G401.6 (cell line): ENCODE data around the gene KRT20.
"Not testable (repeated sequence)": the region's sequence is repeated elsewhere in the genome, so short reads cannot be mapped to it uniquely, and the experiment has no call there.

Experiments
- FAIRE-seq: peaks from 2 replicates; lab custom pipeline; 2012; peaks lifted over from hg19 to GRCh38; lab: Jason Lieb, UNC

Gene KRT20

DNA sequence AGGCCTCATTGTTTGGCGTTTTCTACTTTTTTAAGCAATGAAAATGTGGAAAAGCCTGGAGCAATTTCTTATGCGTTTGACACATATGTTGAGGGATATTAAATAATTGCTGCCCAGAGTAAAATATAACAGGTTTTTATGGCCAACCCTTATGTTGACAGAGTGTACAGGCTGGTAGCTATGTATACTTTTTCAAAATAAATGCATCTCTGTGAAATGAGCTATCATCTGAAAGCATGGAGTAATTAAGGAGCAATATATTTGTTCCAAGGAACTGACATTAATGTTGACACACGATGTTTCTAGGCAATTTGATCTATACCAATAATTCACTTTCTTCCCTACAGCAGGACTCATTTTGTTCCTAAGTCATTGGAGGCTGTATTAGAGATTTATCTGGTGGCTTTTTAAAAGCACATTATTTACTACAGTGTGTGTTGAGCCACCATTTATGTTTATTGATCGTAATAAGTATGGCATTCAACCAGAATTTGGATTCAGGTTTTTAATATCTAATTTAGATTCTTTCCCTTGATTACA lies 11.9 kb upstream of the KRT20 start:
- no peak for FAIRE-seq

GRCh38 chr17:40895106-40895730 lies 10.2 kb upstream of the KRT20 start:
- no peak for FAIRE-seq

GRCh38 chr17:40888196-40888720 lies 3.2 kb upstream of the KRT20 start:
- no peak for FAIRE-seq

DNA sequence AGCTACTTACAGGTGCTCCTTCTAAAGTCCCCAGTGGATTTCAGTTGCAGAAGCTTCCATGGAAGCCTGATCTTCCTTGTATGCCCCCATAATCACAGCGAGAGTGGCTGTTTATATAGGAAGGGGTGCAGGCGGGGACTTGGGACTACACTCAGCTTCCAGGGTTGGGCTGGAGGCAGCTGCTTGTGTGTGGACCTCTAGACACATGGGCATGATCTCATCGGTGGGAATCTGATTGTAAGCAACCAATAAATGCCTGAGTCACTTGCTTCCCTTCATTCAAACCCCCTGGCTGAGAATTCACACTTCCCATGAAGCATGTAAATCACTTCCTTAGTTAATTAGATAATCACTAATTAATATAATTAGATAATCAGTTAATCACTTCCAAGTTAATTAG lies 1.0 kb upstream of the KRT20 start:
- no peak for FAIRE-seq

GRCh38 chr17:40883626-40884334 lies 1.3 kb downstream of the KRT20 start:
- no peak for FAIRE-seq

- no peak for FAIRE-seq
Observed at GRCh38 chr17:40883031-40883430, 2.0 kb downstream of the KRT20 start.

DNA sequence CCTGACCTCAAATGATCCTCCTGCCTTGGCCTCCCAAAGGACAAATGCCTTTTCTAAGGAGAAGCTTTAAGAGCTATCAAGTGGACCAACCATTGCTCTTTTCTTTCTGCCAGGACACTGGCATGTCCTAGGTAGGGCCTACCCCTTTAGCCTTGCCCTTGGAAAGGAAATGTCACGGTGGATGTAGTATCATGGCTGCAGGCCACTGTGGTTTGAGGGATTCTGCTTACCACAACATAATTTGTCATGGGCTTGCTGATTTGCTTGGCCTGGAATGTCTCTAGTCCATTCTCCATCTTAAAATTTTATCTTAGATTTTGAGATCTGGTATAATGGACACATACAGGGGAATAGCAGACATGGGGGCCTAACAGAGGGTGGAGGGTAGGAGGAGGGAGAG lies 6.0 kb downstream of the KRT20 start:
- no peak for FAIRE-seq

DNA sequence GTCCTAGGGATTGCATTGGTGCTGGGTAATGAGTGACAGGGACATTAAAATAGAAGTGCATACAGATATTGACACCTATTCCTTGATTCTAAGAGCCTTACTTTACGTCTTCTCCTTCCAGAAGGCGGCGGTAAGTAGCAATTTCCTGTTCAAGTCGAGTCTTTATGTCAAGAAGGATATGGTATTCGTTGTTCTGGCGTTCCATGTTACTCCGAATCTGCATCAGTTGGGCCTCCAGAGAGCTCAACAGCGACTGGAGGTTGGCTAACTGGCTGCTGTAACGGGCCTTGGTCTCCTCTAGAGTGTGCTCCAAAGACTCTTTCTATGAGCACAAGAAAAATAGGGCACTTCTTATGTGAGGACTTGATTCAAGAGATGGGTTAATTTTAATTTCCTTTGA lies 7.0 kb downstream of the KRT20 start:
- FAIRE-seq: no peak

- no peak for FAIRE-seq
Observed at GRCh38 chr17:40873801-40874200, 11.2 kb downstream of the KRT20 start.

DNA sequence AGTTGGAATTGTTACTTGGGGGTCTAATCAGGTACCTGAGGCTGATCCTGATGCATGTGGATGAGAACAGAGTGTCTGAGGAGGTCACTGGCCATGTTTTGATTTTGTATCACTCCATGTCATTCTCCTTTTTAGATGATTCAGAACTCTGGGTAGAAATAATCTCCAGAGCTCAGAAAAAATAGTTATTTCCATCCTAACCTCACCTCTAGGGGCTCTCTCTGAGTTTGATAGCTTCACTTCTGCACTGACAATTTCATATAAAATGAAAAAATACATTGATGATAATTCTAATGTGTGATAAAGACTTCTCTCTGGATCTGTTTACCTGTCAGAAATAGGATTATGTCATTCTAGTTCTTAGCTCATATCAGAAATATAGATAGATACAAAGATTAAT lies 11.8 kb downstream of the KRT20 start:
- no peak for FAIRE-seq

DNA sequence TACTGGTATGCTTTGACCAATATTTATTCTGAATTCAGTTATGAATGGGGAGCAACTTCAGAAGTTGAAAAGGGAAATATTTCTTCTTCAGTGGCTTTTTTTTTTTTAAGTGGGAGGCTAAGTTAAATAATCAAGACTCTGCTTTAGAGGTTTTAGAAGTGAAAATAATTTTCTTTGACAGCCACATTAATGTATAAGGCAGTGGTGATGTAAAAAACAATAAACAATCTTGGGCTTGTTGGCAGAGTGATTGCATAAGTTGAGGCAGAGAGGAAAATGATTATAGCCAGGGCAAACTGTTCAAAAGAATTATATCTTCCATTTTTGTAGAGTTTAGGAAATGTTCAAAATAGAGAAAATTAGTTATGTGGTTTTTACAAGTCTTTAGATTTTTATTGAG lies 12.6 kb downstream of the KRT20 start:
- no peak for FAIRE-seq

- FAIRE-seq: no peak
Observed at GRCh38 chr17:40871316-40871715, 13.7 kb downstream of the KRT20 start.

GRCh38 chr17:40870136-40870535 lies 14.9 kb downstream of the KRT20 start:
- no peak for FAIRE-seq

GRCh38 chr17:40866838-40867237 lies 18.2 kb downstream of the KRT20 start, which contains the start of gene KRT12:
TSS of gene KRT12 (minus strand) at chr17:40867223. CDS start at chr17:40867186, 37 bp downstream.
- FAIRE-seq: no peak

- no peak for FAIRE-seq
Observed at GRCh38 chr17:40864661-40865390, 20.2 kb downstream of the KRT20 start.

- FAIRE-seq: no peak
Observed at GRCh38 chr17:40862985-40863733, 21.9 kb downstream of the KRT20 start.

- no peak for FAIRE-seq
Observed at GRCh38 chr17:40859536-40859935, 25.5 kb downstream of the KRT20 start.

GRCh38 chr17:40858667-40859066 lies 26.4 kb downstream of the KRT20 start:
- not testable (repeated sequence) for FAIRE-seq

DNA sequence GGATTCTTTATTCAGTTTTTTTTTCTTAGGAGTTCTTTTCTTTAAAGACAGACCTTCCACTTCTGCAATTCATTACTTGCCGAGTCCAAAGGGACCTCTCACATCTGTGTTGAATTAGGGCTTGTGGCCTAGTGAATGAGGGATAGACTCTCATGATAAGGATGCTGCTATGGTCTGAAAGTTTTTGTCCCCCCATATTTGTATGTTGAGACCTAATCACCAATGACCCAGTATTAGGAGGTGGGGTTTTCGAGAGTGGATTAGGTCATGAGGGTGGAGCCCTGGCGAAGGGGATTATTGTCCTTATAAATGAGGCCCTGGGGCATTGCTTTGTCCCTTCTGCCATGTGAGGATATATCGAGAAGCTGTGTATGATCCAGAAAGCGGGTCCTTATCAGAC lies 27.5 kb downstream of the KRT20 start:
- FAIRE-seq: no peak

- FAIRE-seq: no peak
Observed at GRCh38 chr17:40854175-40854814, 30.7 kb downstream of the KRT20 start.

DNA sequence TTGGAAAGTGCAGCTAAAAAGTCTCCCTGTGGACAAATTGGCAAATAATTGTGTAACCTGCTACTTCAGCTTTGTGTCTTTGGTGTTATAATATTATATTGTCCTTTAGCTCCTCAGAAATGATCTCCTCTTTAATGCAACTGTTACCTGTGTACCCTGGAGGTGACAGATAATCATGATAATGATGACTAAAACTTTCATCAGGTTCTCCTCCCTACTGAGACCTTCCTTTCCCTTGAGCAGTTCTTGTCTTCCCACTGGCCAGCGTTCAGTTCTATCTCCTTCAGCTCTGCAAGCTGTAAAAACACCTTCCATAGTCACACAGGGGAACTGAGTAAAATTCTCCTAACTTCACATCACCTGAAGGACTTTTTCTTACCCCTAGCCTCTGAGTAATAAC lies 32.7 kb downstream of the KRT20 start:
- no peak for FAIRE-seq
